Spleen (tissue), 7 donors: ENCODE measurements around the gene HRNR.

Source experiments
- POLR2A ChIP-seq, 3 donors: fragments of 450-650 bp; IDR thresholded peaks; one replicate each; pipeline ENCODE4 v1.5.1; 2017; ENCODE audit warnings: antibody characterized with exemption in 3 of 3, mild to moderate bottlenecking in 1 of 3
- TF ChIP-seq, protein P1 (sequence below), 11 experiments: fragments of 200-600 bp in 7 of 11; fragments of 450-650 bp in 4 of 11; sonication (generic) in 4 of 11; IDR thresholded peaks in 8 of 11; conservative IDR thresholded peaks in 3 of 11; 1 replicate in 7 of 11; 2 replicates in 4 of 11; pipeline versions ENCODE4 v1.4.0 to v1.8.0; 2016 to 2021; ENCODE audit warnings: antibody characterized with exemption in 11 of 11, inconsistent platforms in 4 of 11, mild to moderate bottlenecking in 1 of 11
- donor health status: DM: no; HTN: no; CAD: no; lungs with moderate emphysema.
- donor health status: DM: no; HTN: no; CAD: no.
- donor health status: DM: no; HTN: no; CAD: no.

DNA sequence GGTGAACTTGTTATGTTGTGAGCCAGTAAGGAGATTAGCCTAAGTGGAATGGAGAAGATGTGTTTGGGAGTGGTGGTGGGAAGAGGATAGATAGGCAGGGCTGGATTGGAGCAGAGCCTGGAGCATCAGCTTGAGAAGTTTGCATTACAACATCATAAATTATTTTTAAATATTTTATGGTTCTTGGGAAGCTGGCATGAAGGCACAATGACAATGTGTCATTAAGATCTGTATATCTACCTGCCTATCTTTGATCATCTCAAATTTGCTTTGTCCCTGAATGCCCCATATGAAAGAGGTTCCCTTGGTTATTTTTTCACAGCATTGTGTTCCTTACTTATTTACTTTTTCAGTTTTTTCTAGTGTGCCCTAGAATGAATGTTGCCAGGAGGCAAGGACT, 32.3 kb downstream of the HRNR start:
- TF ChIP-seq, protein P1, sequence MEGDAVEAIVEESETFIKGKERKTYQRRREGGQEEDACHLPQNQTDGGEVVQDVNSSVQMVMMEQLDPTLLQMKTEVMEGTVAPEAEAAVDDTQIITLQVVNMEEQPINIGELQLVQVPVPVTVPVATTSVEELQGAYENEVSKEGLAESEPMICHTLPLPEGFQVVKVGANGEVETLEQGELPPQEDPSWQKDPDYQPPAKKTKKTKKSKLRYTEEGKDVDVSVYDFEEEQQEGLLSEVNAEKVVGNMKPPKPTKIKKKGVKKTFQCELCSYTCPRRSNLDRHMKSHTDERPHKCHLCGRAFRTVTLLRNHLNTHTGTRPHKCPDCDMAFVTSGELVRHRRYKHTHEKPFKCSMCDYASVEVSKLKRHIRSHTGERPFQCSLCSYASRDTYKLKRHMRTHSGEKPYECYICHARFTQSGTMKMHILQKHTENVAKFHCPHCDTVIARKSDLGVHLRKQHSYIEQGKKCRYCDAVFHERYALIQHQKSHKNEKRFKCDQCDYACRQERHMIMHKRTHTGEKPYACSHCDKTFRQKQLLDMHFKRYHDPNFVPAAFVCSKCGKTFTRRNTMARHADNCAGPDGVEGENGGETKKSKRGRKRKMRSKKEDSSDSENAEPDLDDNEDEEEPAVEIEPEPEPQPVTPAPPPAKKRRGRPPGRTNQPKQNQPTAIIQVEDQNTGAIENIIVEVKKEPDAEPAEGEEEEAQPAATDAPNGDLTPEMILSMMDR (IDR thresholded peaks at IDR 0.05 in 8 of 11, conservative IDR thresholded peaks at IDR 0.05 in 3 of 11): no peak
- no peak for TF ChIP-seq POLR2A (IDR thresholded peaks at IDR 0.05)
